ENCODE results near the gene ATXN2.
A peak's percentile ranks its signal among the peaks of the same experiment; 100 is the strongest.
"Not testable (repeated sequence)": the region's sequence is repeated elsewhere in the genome, so short reads cannot be mapped to it uniquely, and the experiment has no call there.

Gene ATXN2

GRCh38 chr12:111503116-111503515, 96.0 kb downstream of the ATXN2 start:
- no peak for DNase-seq

DNA sequence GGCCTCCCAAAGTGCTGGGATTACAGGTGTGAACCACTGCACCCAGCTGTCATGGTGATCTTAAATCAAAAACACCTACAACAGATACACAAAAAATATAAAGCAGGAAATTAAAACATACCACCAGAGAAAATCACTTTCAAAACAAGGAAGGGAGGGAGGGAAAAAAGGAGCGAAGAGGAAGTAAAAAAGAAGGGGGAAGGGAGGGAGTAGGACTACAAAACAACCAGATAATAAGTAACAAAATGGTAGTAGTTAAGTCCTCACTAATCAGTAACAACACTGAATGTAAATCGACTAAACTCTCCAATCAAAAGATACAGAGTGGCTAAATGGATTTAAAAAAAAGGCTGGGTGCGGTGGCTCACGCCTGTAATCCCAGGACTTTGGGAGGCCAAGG, 104.4 kb downstream of the ATXN2 start:
- DNase-seq = no peak

DNA sequence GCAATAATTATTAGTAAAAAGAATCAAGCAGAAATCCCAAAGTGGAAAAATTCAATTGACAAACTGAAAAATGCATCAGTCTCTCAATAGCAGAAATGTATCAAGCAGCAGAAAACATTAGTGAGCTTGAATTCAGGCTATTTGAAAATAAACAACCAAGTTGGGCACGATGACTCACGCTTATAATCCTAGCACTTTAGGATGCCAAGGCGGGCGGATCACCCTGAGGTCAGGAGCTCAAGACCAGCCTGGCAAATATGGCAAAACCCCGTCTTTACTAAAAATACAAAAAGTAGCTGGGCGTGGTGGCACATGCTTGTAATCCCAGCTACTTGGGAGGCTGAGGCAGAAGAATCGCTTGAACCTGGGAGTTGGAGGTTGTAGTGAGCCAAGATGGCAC, 106.1 kb downstream of the ATXN2 start:
- peak; percentile 9 for DNase-seq

DNA sequence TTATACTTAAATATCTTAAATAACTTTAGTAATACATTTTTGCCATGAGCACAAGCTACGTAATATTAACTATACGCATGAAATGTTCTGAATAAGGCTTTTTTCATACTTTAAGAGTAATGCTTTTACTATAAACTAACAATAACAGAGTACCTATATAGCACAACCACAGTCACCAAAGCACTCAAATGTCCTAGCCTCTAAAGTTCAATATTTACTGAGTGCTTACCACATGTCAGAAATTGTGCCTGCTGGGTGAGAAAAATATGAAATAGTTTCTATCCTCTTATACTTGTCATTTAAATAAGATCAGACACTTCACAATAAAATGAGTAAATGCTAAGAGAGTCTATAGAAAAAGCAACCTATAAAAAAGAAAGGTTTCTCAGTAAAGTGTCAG, 110.3 kb downstream of the ATXN2 start:
- no peak for DNase-seq

GRCh38 chr12:111488271-111488670, 110.8 kb downstream of the ATXN2 start:
- DNase-seq = no peak

- DNase-seq = no peak
Measured at GRCh38 chr12:111482462-111482861, 116.7 kb downstream of the ATXN2 start.

GRCh38 chr12:111471236-111471635, 127.9 kb downstream of the ATXN2 start:
- no peak for DNase-seq

DNA sequence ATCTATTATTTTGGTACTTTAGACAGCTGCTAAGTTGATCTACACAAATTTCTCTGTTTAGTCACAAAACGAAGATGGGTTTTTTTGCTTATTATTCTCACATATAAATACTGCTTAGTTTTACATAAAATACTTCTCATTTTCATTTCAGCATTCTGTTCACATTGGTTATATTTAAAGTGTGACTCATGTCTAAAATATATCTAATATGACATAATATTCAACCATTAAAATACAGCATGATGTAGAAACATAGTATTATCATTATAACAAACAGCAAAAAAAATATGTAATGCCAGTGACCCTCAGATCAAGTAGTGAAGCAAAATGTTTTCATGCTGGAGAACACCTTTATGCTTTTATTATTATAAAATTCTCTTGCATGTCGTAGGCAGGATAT, 129.7 kb downstream of the ATXN2 start:
- no peak for DNase-seq

GRCh38 chr12:111467857-111468241, 131.3 kb downstream of the ATXN2 start:
- DNase-seq = no peak

GRCh38 chr12:111467092-111467856, 131.8 kb downstream of the ATXN2 start:
- no peak for DNase-seq

GRCh38 chr12:111462210-111462769, 136.8 kb downstream of the ATXN2 start:
- DNase-seq = peak; percentile 88

- not testable (repeated sequence) for DNase-seq
Measured at GRCh38 chr12:111460111-111460510, 139.0 kb downstream of the ATXN2 start.

DNA sequence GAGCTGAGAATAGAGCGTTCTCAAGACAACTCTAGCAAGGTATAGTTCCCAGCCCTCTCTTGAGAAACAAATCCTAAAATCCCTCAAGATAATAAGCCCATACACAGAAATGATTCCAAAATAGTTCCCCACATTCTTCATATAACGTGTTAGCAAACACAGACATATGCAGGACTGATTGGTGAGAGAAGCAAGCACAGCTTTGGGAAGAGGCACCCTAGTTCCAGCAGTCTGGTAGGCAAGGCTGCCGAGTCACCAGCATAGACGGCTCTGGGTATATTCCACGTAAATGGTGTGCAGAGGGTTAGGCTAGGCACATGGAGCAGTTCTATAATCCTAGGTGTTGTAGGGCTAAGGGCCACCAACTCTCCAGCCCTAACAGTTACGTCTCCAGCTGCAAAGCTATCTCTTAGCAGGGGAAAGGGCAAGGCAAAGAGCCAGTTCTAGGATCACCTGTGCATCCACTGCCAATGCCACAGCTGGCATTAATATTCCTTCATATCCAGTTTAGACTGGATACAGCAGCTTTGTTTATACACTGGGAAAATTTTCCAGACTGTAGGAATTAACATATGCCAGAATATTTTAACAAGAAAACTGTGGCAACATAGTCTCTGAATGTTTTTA, 140.5 kb downstream of the ATXN2 start:
- DNase-seq = no peak

DNA sequence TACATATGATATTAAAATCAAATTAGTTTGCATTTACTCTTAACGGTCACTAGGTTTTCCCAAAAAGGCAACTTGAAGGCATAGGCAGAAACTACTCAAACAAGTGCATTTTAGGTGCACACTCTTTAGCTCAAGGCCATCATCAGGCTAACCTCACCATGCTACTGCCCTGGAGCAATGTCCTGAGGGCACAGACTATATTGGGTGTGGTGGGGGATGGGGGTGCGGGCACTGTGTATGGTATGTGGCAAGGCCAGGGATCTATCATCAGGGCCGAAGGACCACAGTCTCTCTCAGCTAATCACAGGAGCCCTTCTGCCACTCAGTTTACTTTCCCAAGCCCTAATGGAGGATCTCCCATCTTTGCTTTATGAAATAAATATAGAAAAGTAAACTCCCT, 141.5 kb downstream of the ATXN2 start:
- no peak for DNase-seq

GRCh38 chr12:111457071-111457470, 142.0 kb downstream of the ATXN2 start:
- DNase-seq = no peak

- peak; percentile 64 for DNase-seq
Measured at GRCh38 chr12:111455448-111456320, 143.4 kb downstream of the ATXN2 start.

- no peak for DNase-seq
Measured at GRCh38 chr12:111454716-111455447, 144.2 kb downstream of the ATXN2 start.

DNA sequence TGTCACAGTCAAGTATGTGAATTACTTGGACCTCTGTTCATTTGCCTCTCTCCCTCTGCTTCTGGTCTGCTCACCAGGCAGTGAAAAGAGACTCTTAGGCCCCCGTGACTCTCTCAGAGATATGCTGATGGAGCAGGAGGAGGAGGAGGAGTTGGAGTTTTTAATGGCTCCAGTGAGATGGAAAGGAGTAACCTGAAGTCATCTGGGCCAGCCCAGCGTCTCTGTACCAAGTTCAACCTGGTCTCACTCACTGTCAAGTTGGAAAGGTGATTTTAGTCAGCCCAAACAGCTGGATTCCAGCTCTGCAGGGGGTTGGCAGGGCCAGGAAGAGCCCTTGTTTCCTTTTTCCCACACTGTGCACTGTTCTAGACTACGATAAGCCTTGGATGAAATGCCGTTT, 144.8 kb downstream of the ATXN2 start:
- no peak for DNase-seq

- DNase-seq = no peak
Measured at GRCh38 chr12:111453071-111453989, 145.8 kb downstream of the ATXN2 start.

DNA sequence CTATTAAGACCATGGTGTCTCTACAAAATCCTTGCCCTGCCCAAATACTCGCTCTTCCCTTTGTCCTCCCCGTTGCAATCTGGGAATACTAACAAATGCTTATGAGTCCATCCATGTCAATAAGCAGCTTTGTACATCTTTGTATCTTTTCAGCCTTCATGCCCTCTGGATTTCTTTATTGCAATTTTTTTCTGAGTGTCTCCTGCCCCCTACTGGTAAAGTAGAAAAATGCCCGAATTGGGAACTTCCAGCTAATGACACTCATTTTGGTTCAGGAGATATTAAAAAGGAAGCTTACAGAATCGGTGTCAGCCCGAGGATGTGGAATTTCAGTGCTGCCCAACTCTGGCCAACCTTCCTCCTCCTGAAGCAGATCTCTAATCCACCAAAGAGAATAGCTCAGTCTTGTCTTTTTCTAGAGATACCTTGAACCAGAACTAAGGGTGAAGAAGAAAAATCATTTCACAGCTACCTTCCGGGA, 147.4 kb downstream of the ATXN2 start:
- peak; percentile 49 for DNase-seq

GRCh38 chr12:111451232-111451631, 147.9 kb downstream of the ATXN2 start:
- DNase-seq = no peak

All from fibroblast of skin of abdomen (primary cell).